Measurements from ENCODE around the gene PEAR1.

Gene PEAR1

GRCh38 chr1:156920233-156921052 is 26.9 kb downstream of the PEAR1 start, which contains the start of gene LRRC71:
TSS of gene LRRC71 (plus strand) at chr1:156920632. CDS start at chr1:156920804, 172 bp downstream.
- H3K23ac ChIP-seq (ENCODE audit: low read length in 2 of 2) = peak within 1 kb of the TSS in 1 of 2 experiments; percentile 26
- H2BK15ac ChIP-seq (ENCODE audit: low read depth, poor library complexity, severe bottlenecking) = peak within 1 kb of the TSS; percentile 44
- H2AK5ac ChIP-seq (ENCODE audit: low read length, severe bottlenecking) = no peak within 1 kb of the TSS
- H3K36me3 ChIP-seq (ENCODE audit: control insufficient read depth in 1 of 2, insufficient read depth in 2 of 2, low read depth in 1 of 2, low read length in 2 of 2) = peaks cover 0 to 4% of the 10 kb centered on the region in 2 experiments
- H2BK12ac ChIP-seq (ENCODE audit: low read length in 2 of 2) = peak within 1 kb of the TSS in 1 of 2 experiments; percentile 70
- H3K18ac ChIP-seq (ENCODE audit: low read depth in 1 of 2, low read length in 2 of 2) = peak within 1 kb of the TSS; percentile 4 to 88
- H4K8ac ChIP-seq (ENCODE audit: low read length) = no peak within 1 kb of the TSS
- H4K91ac ChIP-seq (ENCODE audit: low read length) = no peak within 1 kb of the TSS
- H3K14ac ChIP-seq (ENCODE audit: low read length in 2 of 2) = peak within 1 kb of the TSS in 1 of 2 experiments; percentile 35
- H2BK5ac ChIP-seq (ENCODE audit: low read depth, low read length, poor library complexity, severe bottlenecking) = no peak within 1 kb of the TSS
- peak within 1 kb of the TSS; percentile 9 for H3K4me2 ChIP-seq (ENCODE audit: low read length, poor library complexity, severe bottlenecking)
- peak within 1 kb of the TSS; percentile 36 to 70 for H3K4me3 ChIP-seq (ENCODE audit: insufficient read depth in 1 of 2, low read depth in 1 of 2, low read length in 2 of 2)
- WGBS = 6% methylated on average over 70 of the region's 71 CpGs
- peak within 1 kb of the TSS in 1 of 2 experiments; percentile 11 for H3K4ac ChIP-seq (ENCODE audit: low read depth in 1 of 2, low read length in 2 of 2)
- H2BK120ac ChIP-seq (ENCODE audit: low read depth, low read length) = no peak within 1 kb of the TSS
- peaks cover 5% of the 10 kb centered on the region for H3K9me3 ChIP-seq (ENCODE audit: control insufficient read depth, low read length)
- peak; percentile 81 for DNase-seq
- peaks cover 23% of the 10 kb centered on the region for H3K4me1 ChIP-seq (ENCODE audit: control insufficient read depth, insufficient read depth, low read depth, low read length)
- H3K9ac ChIP-seq (ENCODE audit: low read length) = peak within 1 kb of the TSS; percentile 66
- H3K27ac ChIP-seq (ENCODE audit: low read length, poor library complexity, severe bottlenecking) = no peak within 1 kb of the TSS
- no peaks in the 10 kb centered on the region for H3K79me1 ChIP-seq (replicated peaks; ENCODE audit: low read length, poor library complexity, severe bottlenecking)
- no peak within 1 kb of the TSS for H2AFZ ChIP-seq (ENCODE audit: low read depth, low read length)
- H3K27me3 ChIP-seq (ENCODE audit: control insufficient read depth in 1 of 2, insufficient read depth in 1 of 2, low read length in 2 of 2) = peaks cover 50 to 51% of the 10 kb centered on the region in 2 experiments

GRCh38 chr1:156921053-156921529 is 27.6 kb downstream of the PEAR1 start:
- Histone ChIP-seq H2AFZ (ENCODE audit: low read depth, low read length) (no peak overlapping the region), H3K9ac (ENCODE audit: low read length) (no peak overlapping the region), H2BK5ac (ENCODE audit: low read depth, low read length, poor library complexity, severe bottlenecking) (no peak overlapping the region), H3K18ac (ENCODE audit: low read depth in 1 of 2, low read length in 2 of 2) (no peak overlapping the region), H4K91ac (ENCODE audit: low read length) (no peak overlapping the region), H3K4ac (ENCODE audit: low read depth in 1 of 2, low read length in 2 of 2) (no peak overlapping the region), H3K9me3 (ENCODE audit: control insufficient read depth, low read length) (peaks cover 5% of the 10 kb centered on the region), H3K27ac (ENCODE audit: low read length, poor library complexity, severe bottlenecking) (no peak overlapping the region), H2BK15ac (ENCODE audit: low read depth, poor library complexity, severe bottlenecking) (no peak overlapping the region), H3K36me3 (ENCODE audit: control insufficient read depth in 1 of 2, insufficient read depth in 2 of 2, low read depth in 1 of 2, low read length in 2 of 2) (no peaks in the 10 kb centered on the region), H4K8ac (ENCODE audit: low read length) (no peak overlapping the region), H3K14ac (ENCODE audit: low read length in 2 of 2) (no peak overlapping the region), H3K79me1 (replicated peaks; ENCODE audit: low read length, poor library complexity, severe bottlenecking) (no peaks in the 10 kb centered on the region), H2BK12ac (ENCODE audit: low read length in 2 of 2) (no peak overlapping the region), H2BK120ac (ENCODE audit: low read depth, low read length) (no peak overlapping the region), H3K4me3 (ENCODE audit: insufficient read depth in 1 of 2, low read depth in 1 of 2, low read length in 2 of 2) (peak overlapping the region in 1 of 2 experiments; percentile 70), H3K23ac (ENCODE audit: low read length in 2 of 2) (no peak overlapping the region), H3K27me3 (ENCODE audit: control insufficient read depth in 1 of 2, insufficient read depth in 1 of 2, low read length in 2 of 2) (peaks cover 53 to 56% of the 10 kb centered on the region in 2 experiments), H3K4me1 (ENCODE audit: control insufficient read depth, insufficient read depth, low read depth, low read length) (peaks cover 24% of the 10 kb centered on the region), H3K4me2 (ENCODE audit: low read length, poor library complexity, severe bottlenecking) (no peak overlapping the region), H2AK5ac (ENCODE audit: low read length, severe bottlenecking) (no peak overlapping the region)
- DNase-seq = no peak
- 69% methylated on average over 7 of the region's 7 CpGs for WGBS

- H2BK120ac ChIP-seq (ENCODE audit: low read depth, low read length) = no peak overlapping the region
- H4K8ac ChIP-seq (ENCODE audit: low read length) = no peak overlapping the region
- H3K36me3 ChIP-seq (ENCODE audit: control insufficient read depth in 1 of 2, insufficient read depth in 2 of 2, low read depth in 1 of 2, low read length in 2 of 2) = no peaks in the 10 kb centered on the region
- H3K27ac ChIP-seq (ENCODE audit: low read length, poor library complexity, severe bottlenecking) = no peak overlapping the region
- no peak overlapping the region for H3K14ac ChIP-seq (ENCODE audit: low read length in 2 of 2)
- H2BK5ac ChIP-seq (ENCODE audit: low read depth, low read length, poor library complexity, severe bottlenecking) = no peak overlapping the region
- no peak overlapping the region for H3K18ac ChIP-seq (ENCODE audit: low read depth in 1 of 2, low read length in 2 of 2)
- no peaks in the 10 kb centered on the region for H3K79me1 ChIP-seq (replicated peaks; ENCODE audit: low read length, poor library complexity, severe bottlenecking)
- WGBS = 12% methylated on average over 9 of the region's 11 CpGs
- peak overlapping the region; percentile 59 for H4K91ac ChIP-seq (ENCODE audit: low read length)
- peaks cover 32% of the 10 kb centered on the region for H3K4me1 ChIP-seq (ENCODE audit: control insufficient read depth, insufficient read depth, low read depth, low read length)
- peak overlapping the region; percentile 66 for H3K4me2 ChIP-seq (ENCODE audit: low read length, poor library complexity, severe bottlenecking)
- no peak for DNase-seq
- no peak overlapping the region for H2AFZ ChIP-seq (ENCODE audit: low read depth, low read length)
- peak overlapping the region in 1 of 2 experiments; percentile 51 for H3K4me3 ChIP-seq (ENCODE audit: insufficient read depth in 1 of 2, low read depth in 1 of 2, low read length in 2 of 2)
- H3K27me3 ChIP-seq (ENCODE audit: control insufficient read depth in 1 of 2, insufficient read depth in 1 of 2, low read length in 2 of 2) = peaks cover 71% of the 10 kb centered on the region in 2 experiments
- no peak overlapping the region for H3K4ac ChIP-seq (ENCODE audit: low read depth in 1 of 2, low read length in 2 of 2)
- peak overlapping the region in 1 of 2 experiments; percentile 73 for H3K23ac ChIP-seq (ENCODE audit: low read length in 2 of 2)
- no peak overlapping the region for H2BK15ac ChIP-seq (ENCODE audit: low read depth, poor library complexity, severe bottlenecking)
- no peak overlapping the region for H2AK5ac ChIP-seq (ENCODE audit: low read length, severe bottlenecking)
- no peak overlapping the region for H3K9ac ChIP-seq (ENCODE audit: low read length)
- H2BK12ac ChIP-seq (ENCODE audit: low read length in 2 of 2) = peak overlapping the region in 1 of 2 experiments; percentile 32
- H3K9me3 ChIP-seq (ENCODE audit: control insufficient read depth, low read length) = peaks cover 4% of the 10 kb centered on the region
These were observed 29.6 kb downstream of the PEAR1 start for GRCh38 chr1:156922986-156923669.

Measured in mesenchymal stem cell (in vitro differentiated cells and primary cell).